Vagina (tissue), 2 donors: ENCODE results near the gene PLEKHA5.

ENCODE experiments used
- POLR2A ChIP-seq, 2 donors: fragments of 450-650 bp; IDR thresholded peaks; one replicate each; pipeline ENCODE4 v1.6.1; 2017; ENCODE audit warnings: antibody characterized with exemption in 2 of 2, mild to moderate bottlenecking in 2 of 2, moderate library complexity in 2 of 2
- POLR2AphosphoS5 ChIP-seq, 2 donors: sonication (generic); formaldehyde crosslinking; IDR thresholded peaks; one replicate each; pipeline ENCODE4 v1.9.0; 2017; ENCODE audit warnings: antibody characterized with exemption in 2 of 2, mild to moderate bottlenecking in 2 of 2, low read depth in 1 of 2; ENCODE audit not compliant: insufficient read depth in 1 of 2
- TF ChIP-seq, protein P1 (sequence below), 3 experiments: fragments of 450-650 bp in 2 of 3; fragments of 200-600 bp in 1 of 3; sonication (generic) in 1 of 3; IDR thresholded peaks; one replicate each; pipeline ENCODE4 v1.5.1; 2017 to 2019; ENCODE audit warnings: antibody characterized with exemption in 3 of 3, mild to moderate bottlenecking in 2 of 3, moderate library complexity in 2 of 3

DNA sequence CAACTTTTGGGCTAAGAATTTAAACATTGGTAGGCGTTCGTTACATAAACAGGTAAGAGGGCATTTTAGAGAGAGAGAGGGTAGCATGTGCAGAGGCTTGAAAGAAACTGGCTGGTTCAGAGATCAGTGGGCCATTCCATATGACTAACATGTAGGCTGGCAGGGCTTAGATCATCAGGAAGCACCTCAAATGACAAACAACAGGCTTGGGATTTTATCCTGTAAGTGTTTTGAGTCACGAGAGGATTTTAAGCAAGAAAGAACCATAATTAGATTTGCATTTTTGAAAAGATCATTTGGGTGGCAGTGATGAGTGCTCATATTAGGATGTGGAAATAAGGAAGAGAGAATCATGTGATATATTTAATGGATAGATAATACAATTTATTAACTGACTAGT lies 8.7 kb upstream of the PLEKHA5 start:
- TF ChIP-seq, protein P1, sequence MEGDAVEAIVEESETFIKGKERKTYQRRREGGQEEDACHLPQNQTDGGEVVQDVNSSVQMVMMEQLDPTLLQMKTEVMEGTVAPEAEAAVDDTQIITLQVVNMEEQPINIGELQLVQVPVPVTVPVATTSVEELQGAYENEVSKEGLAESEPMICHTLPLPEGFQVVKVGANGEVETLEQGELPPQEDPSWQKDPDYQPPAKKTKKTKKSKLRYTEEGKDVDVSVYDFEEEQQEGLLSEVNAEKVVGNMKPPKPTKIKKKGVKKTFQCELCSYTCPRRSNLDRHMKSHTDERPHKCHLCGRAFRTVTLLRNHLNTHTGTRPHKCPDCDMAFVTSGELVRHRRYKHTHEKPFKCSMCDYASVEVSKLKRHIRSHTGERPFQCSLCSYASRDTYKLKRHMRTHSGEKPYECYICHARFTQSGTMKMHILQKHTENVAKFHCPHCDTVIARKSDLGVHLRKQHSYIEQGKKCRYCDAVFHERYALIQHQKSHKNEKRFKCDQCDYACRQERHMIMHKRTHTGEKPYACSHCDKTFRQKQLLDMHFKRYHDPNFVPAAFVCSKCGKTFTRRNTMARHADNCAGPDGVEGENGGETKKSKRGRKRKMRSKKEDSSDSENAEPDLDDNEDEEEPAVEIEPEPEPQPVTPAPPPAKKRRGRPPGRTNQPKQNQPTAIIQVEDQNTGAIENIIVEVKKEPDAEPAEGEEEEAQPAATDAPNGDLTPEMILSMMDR (IDR thresholded peaks at IDR 0.05): no peak
- TF ChIP-seq POLR2AphosphoS5 (IDR thresholded peaks at IDR 0.05; ENCODE audit: insufficient read depth in 1 of 2, low read depth in 1 of 2) (no peak), POLR2A (IDR thresholded peaks at IDR 0.05) (no peak)
